HEK293 (cell line): Measurements from ENCODE around the gene ATP6V0A4.

Experiments used
- AEBP2 ChIP-seq: fragments of 450-650 bp; formaldehyde crosslinking; IDR thresholded peaks from 2 replicates; pipeline ENCODE4 v1.5.1; 2016; ENCODE audit warnings: missing biosample characterization, missing genetic modification characterization, borderline replicate concordance
- OSR2 ChIP-seq: fragments of 450-650 bp; formaldehyde crosslinking; IDR thresholded peaks from 2 replicates; pipeline ENCODE4 v1.5.1; 2016; ENCODE audit warnings: missing biosample characterization, missing genetic modification characterization
- PRDM6 ChIP-seq: fragments of 450-650 bp; formaldehyde crosslinking; IDR thresholded peaks from 2 replicates; pipeline ENCODE4 v1.5.1; 2017; ENCODE audit warnings: missing biosample characterization, missing genetic modification characterization
- YY1 ChIP-seq: fragments of 450-650 bp; formaldehyde crosslinking; IDR thresholded peaks from 2 replicates; pipeline ENCODE4 v1.5.1; 2018; ENCODE audit warnings: missing biosample characterization, missing genetic modification characterization
- ZNF175 ChIP-seq: fragments of 450-650 bp; formaldehyde crosslinking; IDR thresholded peaks from 2 replicates; pipeline ENCODE4 v1.5.1; 2016; ENCODE audit warnings: missing biosample characterization, missing genetic modification characterization
- ZNF274 ChIP-seq, 2 experiments: fragments of 200-500 bp in 1 of 2; fragments of 450-650 bp in 1 of 2; sonication (Bioruptor generic) in 1 of 2; formaldehyde crosslinking in 1 of 2; IDR thresholded peaks; 2 replicates each; pipeline versions ENCODE4 v1.5.1 to v1.6.1; 2014 to 2016; ENCODE audit warnings: borderline replicate concordance in 1 of 2, inconsistent platforms in 1 of 2, low read length in 1 of 2, missing biosample characterization in 1 of 2, missing genetic modification characterization in 1 of 2
- ZNF324 ChIP-seq: fragments of 450-650 bp; formaldehyde crosslinking; IDR thresholded peaks from 2 replicates; pipeline ENCODE4 v1.5.1; 2016; ENCODE audit warnings: missing biosample characterization, missing genetic modification characterization
- TF ChIP-seq, protein P1 (sequence below): fragments of 450-650 bp; formaldehyde crosslinking; IDR thresholded peaks from 2 replicates; pipeline ENCODE4 v1.5.1; 2016; ENCODE audit warnings: missing biosample characterization, missing genetic modification characterization
- TF ChIP-seq, protein P2 (sequence below): fragments of 450-650 bp; formaldehyde crosslinking; IDR thresholded peaks from 2 replicates; pipeline ENCODE4 v1.5.1; 2016; ENCODE audit warnings: missing biosample characterization, missing genetic modification characterization

DNA sequence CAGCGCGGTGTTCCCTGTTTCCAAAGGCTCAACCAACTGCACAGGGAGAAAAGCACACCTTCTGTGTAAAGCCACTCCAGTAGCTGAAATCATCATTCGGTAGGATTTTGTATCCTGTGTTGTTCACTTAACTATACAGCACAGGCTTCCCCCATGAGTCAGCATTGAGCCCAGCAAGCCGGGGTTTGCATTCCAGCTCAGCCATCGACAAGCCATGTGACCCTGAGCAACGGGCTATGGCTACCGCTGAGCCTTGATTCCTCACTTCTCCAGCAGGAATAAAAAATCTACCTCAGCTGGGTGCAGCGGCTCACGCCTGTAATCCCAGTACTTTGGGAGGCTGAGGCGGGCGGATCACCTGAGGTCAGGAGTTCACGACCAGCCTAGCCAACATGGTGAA, 44.1 kb upstream of the ATP6V0A4 start:
- TF ChIP-seq, protein P1, sequence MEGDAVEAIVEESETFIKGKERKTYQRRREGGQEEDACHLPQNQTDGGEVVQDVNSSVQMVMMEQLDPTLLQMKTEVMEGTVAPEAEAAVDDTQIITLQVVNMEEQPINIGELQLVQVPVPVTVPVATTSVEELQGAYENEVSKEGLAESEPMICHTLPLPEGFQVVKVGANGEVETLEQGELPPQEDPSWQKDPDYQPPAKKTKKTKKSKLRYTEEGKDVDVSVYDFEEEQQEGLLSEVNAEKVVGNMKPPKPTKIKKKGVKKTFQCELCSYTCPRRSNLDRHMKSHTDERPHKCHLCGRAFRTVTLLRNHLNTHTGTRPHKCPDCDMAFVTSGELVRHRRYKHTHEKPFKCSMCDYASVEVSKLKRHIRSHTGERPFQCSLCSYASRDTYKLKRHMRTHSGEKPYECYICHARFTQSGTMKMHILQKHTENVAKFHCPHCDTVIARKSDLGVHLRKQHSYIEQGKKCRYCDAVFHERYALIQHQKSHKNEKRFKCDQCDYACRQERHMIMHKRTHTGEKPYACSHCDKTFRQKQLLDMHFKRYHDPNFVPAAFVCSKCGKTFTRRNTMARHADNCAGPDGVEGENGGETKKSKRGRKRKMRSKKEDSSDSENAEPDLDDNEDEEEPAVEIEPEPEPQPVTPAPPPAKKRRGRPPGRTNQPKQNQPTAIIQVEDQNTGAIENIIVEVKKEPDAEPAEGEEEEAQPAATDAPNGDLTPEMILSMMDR (tag by site-specific recombination) = no peak
- TF ChIP-seq PRDM6 (tag by site-specific recombination) (no peak), ZNF175 (tag by site-specific recombination) (no peak), YY1 (tag by site-specific recombination) (no peak), AEBP2 (tag by site-specific recombination) (no peak), ZNF324 (tag by site-specific recombination) (no peak), ZNF274 (IDR thresholded peaks at IDR 0.05; ENCODE audit: low read length) (no peak), ZNF274 (tag by site-specific recombination; IDR thresholded peaks at IDR 0.05; ENCODE audit: borderline replicate concordance) (no peak), OSR2 (tag by site-specific recombination) (no peak)
- TF ChIP-seq, protein P2, sequence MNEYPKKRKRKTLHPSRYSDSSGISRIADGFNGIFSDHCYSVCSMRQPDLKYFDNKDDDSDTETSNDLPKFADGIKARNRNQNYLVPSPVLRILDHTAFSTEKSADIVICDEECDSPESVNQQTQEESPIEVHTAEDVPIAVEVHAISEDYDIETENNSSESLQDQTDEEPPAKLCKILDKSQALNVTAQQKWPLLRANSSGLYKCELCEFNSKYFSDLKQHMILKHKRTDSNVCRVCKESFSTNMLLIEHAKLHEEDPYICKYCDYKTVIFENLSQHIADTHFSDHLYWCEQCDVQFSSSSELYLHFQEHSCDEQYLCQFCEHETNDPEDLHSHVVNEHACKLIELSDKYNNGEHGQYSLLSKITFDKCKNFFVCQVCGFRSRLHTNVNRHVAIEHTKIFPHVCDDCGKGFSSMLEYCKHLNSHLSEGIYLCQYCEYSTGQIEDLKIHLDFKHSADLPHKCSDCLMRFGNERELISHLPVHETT = no peak
